KMS-11 (cell line): ENCODE measurements around the gene USP34.
"Not testable (repeated sequence)": the region's sequence is repeated elsewhere in the genome, so short reads cannot be mapped to it uniquely, and the experiment has no call there.

Experiments
- H2AFZ ChIP-seq: fragments of 200-600 bp; sonication (generic); 2 replicates; pipeline ENCODE4 v1.6.1; 2016; ENCODE audit warnings: antibody characterized with exemption, mixed run types, low read depth
- H3K27ac ChIP-seq: fragments of 200-600 bp; sonication (generic); 2 replicates; pipeline ENCODE4 v1.6.1; 2016; ENCODE audit warnings: mild to moderate bottlenecking, mixed run types
- H3K27me3 ChIP-seq: fragments of 200-600 bp; sonication (generic); 2 replicates; pipeline ENCODE4 v1.6.1; 2017; ENCODE audit warnings: mild to moderate bottlenecking, low read depth, mixed run types, moderate library complexity; ENCODE audit not compliant: insufficient read depth
- H3K36me3 ChIP-seq: fragments of 200-600 bp; sonication (generic); 2 replicates; pipeline ENCODE4 v1.6.1; 2017; ENCODE audit warnings: mild to moderate bottlenecking, mixed run types; ENCODE audit not compliant: insufficient read depth
- H3K4me1 ChIP-seq: fragments of 200-600 bp; sonication (generic); 2 replicates; pipeline ENCODE4 v1.6.1; 2016; ENCODE audit warnings: mild to moderate bottlenecking, low read depth, mixed run types; ENCODE audit not compliant: poor library complexity, severe bottlenecking
- H3K4me2 ChIP-seq: fragments of 200-600 bp; sonication (generic); 2 replicates; pipeline ENCODE4 v1.7.0; 2016; ENCODE audit warnings: mild to moderate bottlenecking, mixed run types
- H3K4me3 ChIP-seq: fragments of 200-600 bp; sonication (generic); IDR thresholded peaks from 2 replicates; pipeline ENCODE4 v1.6.1; 2017; ENCODE audit warnings: low read depth, low read length, mixed read lengths; ENCODE audit not compliant: insufficient read depth
- H3K79me2 ChIP-seq: fragments of 200-600 bp; sonication (generic); 2 replicates; pipeline ENCODE4 v1.6.1; 2016; ENCODE audit warnings: low read depth, mixed run types; ENCODE audit not compliant: insufficient read depth
- H3K9ac ChIP-seq: fragments of 200-600 bp; sonication (generic); 2 replicates; pipeline ENCODE4 v1.6.1; 2016; ENCODE audit warnings: mild to moderate bottlenecking, mixed run types
- H4K20me1 ChIP-seq: fragments of 200-600 bp; sonication (generic); 2 replicates; pipeline ENCODE4 v1.6.1; 2016; ENCODE audit warnings: mild to moderate bottlenecking, mixed run types; ENCODE audit not compliant: insufficient read depth
- CTCF ChIP-seq: fragments of 200-600 bp; sonication (generic); conservative IDR thresholded peaks from 2 replicates; pipeline ENCODE4 v1.6.1; 2017; ENCODE audit warnings: low read depth, mild to moderate bottlenecking, antibody characterized with exemption, low read length, moderate library complexity, mixed read lengths

USP34 gene

GRCh38 chr2:61158356-61158955, 312.4 kb downstream of the USP34 start:
- no peak overlapping the region for H3K9ac ChIP-seq
- no peak overlapping the region for H3K27ac ChIP-seq
- TF ChIP-seq CTCF = no peak
- no peaks in the 10 kb centered on the region for H3K79me2 ChIP-seq
- H3K4me3 ChIP-seq = no peak overlapping the region
- H3K4me1 ChIP-seq = peaks cover 15% of the 10 kb centered on the region
- no peak overlapping the region for H3K4me2 ChIP-seq
- H3K27me3 ChIP-seq = no peaks in the 10 kb centered on the region
- H2AFZ ChIP-seq = no peak overlapping the region
- H4K20me1 ChIP-seq = no peaks in the 10 kb centered on the region
- no peaks in the 10 kb centered on the region for H3K36me3 ChIP-seq

- no peaks in the 10 kb centered on the region for H3K36me3 ChIP-seq
- H3K27ac ChIP-seq = no peak overlapping the region
- no peak overlapping the region for H3K9ac ChIP-seq
- H3K4me3 ChIP-seq = no peak overlapping the region
- no peak for TF ChIP-seq CTCF
- no peaks in the 10 kb centered on the region for H3K79me2 ChIP-seq
- no peaks in the 10 kb centered on the region for H3K27me3 ChIP-seq
- H4K20me1 ChIP-seq = no peaks in the 10 kb centered on the region
- H3K4me2 ChIP-seq = no peak overlapping the region
- H3K4me1 ChIP-seq = peaks cover 7% of the 10 kb centered on the region
- H2AFZ ChIP-seq = no peak overlapping the region
Measured at GRCh38 chr2:61157371-61158003, 313.4 kb downstream of the USP34 start.

- Histone ChIP-seq H4K20me1 (no peaks in the 10 kb centered on the region), H3K4me3 (no peak overlapping the region), H3K36me3 (no peaks in the 10 kb centered on the region), H2AFZ (no peak overlapping the region), H3K9ac (no peak overlapping the region), H3K4me2 (no peak overlapping the region), H3K27ac (no peak overlapping the region), H3K4me1 (no peaks in the 10 kb centered on the region), H3K79me2 (no peaks in the 10 kb centered on the region), H3K27me3 (no peaks in the 10 kb centered on the region)
- TF ChIP-seq CTCF = no peak
Measured at GRCh38 chr2:61151436-61151835, 319.5 kb downstream of the USP34 start.

- no peak for TF ChIP-seq CTCF
- H2AFZ ChIP-seq = no peak overlapping the region
- H3K4me3 ChIP-seq = no peak overlapping the region
Measured at GRCh38 chr2:61149074-61149473, 321.8 kb downstream of the USP34 start.

GRCh38 chr2:61148091-61148490, 322.8 kb downstream of the USP34 start:
- H3K27ac ChIP-seq, H3K4me3 ChIP-seq, H3K9ac ChIP-seq, H3K27me3 ChIP-seq, H3K4me2 ChIP-seq, H3K36me3 ChIP-seq, H3K79me2 ChIP-seq, H3K4me1 ChIP-seq, H4K20me1 ChIP-seq, H2AFZ ChIP-seq: not testable (repeated sequence)

More at GRCh38 chr2:61149074-61149473, 321.8 kb downstream of the USP34 start:
- H3K36me3 ChIP-seq = no peaks in the 10 kb centered on the region
- no peaks in the 10 kb centered on the region for H3K4me1 ChIP-seq
- no peak overlapping the region for H3K9ac ChIP-seq
- no peaks in the 10 kb centered on the region for H3K27me3 ChIP-seq
- H3K4me2 ChIP-seq = no peak overlapping the region
- H4K20me1 ChIP-seq = no peaks in the 10 kb centered on the region
- H3K27ac ChIP-seq = no peak overlapping the region
- H3K79me2 ChIP-seq = no peaks in the 10 kb centered on the region
